HFF-Myc (cell line): ENCODE results near the gene POFUT1.
A peak's percentile ranks its signal among the peaks of the same experiment; 100 is the strongest.

Experiments used
- DNase-seq: peaks from one replicate; pipeline ENCODE4 v3.0.0-alpha.2; 2011; ENCODE audit warnings: low read depth; ENCODE audit errors: extremely low read depth
- H3K4me3 ChIP-seq: replicated peaks from 2 replicates; pipeline ENCODE4 v1.5.1; 2011; ENCODE audit warnings: low read depth, mild to moderate bottlenecking, control low read depth, low read length
- CTCF ChIP-seq: IDR thresholded peaks from 2 replicates; pipeline ENCODE4 v1.5.1; 2012; ENCODE audit warnings: mild to moderate bottlenecking, low read depth, low read length, control low read depth; ENCODE audit errors: missing control alignments

Gene POFUT1

DNA sequence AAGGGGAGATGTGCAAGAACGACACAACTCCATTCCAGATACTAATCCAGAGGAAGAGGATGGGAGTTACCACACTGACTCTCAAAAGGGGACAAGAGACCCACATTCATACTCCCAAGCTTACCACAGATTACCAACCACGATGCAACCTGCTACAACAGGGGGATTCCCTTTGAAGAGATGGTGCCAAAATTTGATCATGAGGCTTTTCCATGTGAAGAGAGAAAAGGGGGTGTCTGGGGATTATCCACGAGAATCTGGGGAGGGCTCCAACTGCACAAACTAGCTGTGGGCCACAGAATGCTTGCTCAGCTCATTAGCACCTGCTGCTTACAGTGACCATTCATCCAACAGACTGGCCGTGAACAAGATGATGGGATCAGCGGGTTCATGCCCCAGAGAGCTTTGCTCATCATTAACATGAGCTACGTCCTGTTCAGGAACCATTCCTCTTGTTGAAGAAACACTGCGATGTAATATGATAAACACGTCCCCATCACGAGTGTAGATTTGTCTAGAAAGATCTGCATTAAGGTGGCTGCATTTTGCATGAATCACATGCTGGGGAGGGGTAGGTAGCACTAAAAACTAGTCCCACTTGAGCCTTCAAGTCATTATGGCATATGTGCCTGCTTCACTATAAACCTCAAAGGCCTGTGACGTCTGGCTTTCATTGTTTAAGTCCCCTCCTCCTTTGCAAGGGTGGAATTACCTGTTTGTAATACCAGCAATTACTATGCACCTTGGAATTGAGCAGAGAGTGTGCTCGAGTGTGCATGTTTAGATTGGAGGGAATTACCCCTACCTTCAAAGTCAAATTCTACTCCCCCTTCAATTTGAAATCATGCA is 4.1 kb upstream of the POFUT1 start:
- DNase-seq = no peak
- H3K4me3 ChIP-seq = no peak overlapping the region
- TF ChIP-seq CTCF = no peak

GRCh38 chr20:32204205-32205109 is 3.2 kb upstream of the POFUT1 start:
- DNase-seq = no peak

DNA sequence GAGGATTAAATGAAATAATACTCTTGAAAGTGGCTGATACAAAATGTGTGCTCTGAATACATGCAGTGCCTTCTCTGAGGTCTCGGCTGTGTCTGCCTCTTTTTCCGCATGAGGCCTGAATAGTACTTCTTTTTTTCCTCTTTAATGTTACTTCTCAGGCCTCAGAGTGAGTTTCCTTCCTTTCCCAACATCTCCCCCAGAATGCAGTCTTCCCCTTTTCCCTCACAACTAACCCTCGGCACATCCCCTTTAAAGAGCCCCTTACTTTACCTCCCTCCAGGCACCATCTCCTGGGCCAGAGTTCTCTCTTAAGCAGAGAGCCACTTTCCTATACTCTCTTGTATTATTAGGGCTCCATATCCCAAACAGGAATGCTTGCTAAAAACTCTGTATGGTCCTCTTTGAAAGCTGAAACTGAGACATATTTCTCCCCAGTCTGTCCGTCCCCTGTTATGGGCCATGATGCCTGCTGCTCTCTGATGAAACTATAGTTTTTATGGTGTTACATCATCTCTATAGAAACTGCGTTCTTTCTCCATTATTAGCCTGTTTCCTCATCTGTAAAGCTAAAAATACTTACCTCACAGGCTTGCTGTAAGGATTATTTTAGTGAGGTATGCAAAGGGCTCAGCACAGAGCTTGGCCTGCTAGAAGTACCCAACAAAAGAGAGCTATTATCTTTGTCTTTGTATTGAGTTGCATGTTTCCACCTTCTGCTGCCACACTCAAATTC is 2.4 kb upstream of the POFUT1 start:
- H3K4me3 ChIP-seq = peak overlapping the region; percentile 93
- no peak for DNase-seq

More at GRCh38 chr20:32204205-32205109, 3.2 kb upstream of the POFUT1 start:
- TF ChIP-seq CTCF = no peak
- H3K4me3 ChIP-seq = no peak overlapping the region

GRCh38 chr20:32205843-32206759 is 1.6 kb upstream of the POFUT1 start:
- TF ChIP-seq CTCF = no peak
- no peak for DNase-seq
- H3K4me3 ChIP-seq = peak overlapping the region; percentile 93

More for the DNA sequence above, 2.4 kb upstream of the POFUT1 start:
- no peak for TF ChIP-seq CTCF

- peak overlapping the region; percentile 93 for H3K4me3 ChIP-seq
- TF ChIP-seq CTCF = no peak
- DNase-seq = no peak
These were observed 687 bp upstream of the POFUT1 start for GRCh38 chr20:32206760-32207625.
